Calu3 (cell line): ENCODE results near the gene CRYGD. TPM values are rescaled to one million over a fixed set of nuclear protein-coding genes. Genes with fewer than 3 reads are reported as not detected.

ENCODE experiments used
- BruUV-seq: library from RNA; stranded (reverse); fragments of 400-500 nt; replicated peaks from 2 replicates; lab custom pipeline; 2021; lab: Mats Ljungman, UMichigan
- CTCF ChIA-PET: fragments of 300-600 bp; sonication (Branson Sonifier 250); formaldehyde crosslinking; loops from one replicate; lab custom pipeline; 2022; ENCODE audit warnings: antibody characterized with exemption; lab: Charles Lee
- DNase-seq: peaks from one replicate; pipeline ENCODE4 v3.0.0; 2022
- H3K27ac Mint-ChIP-seq: one replicate; pipeline ENCODE4 v1.8.0; 2022; ENCODE audit warnings: mixed read lengths; ENCODE audit not compliant: unreplicated experiment
- H3K27me3 Mint-ChIP-seq: one replicate; pipeline ENCODE4 v1.8.0; 2022; ENCODE audit warnings: mixed read lengths; ENCODE audit not compliant: unreplicated experiment
- H3K36me3 Mint-ChIP-seq: one replicate; pipeline ENCODE4 v1.8.0; 2022; ENCODE audit warnings: mild to moderate bottlenecking, moderate library complexity, mixed read lengths; ENCODE audit not compliant: insufficient read depth, unreplicated experiment
- H3K4me1 Mint-ChIP-seq: one replicate; pipeline ENCODE4 v1.8.0; 2022; ENCODE audit warnings: mild to moderate bottlenecking, low read depth, mixed read lengths; ENCODE audit not compliant: unreplicated experiment
- H3K4me3 Mint-ChIP-seq: one replicate; pipeline ENCODE4 v1.8.0; 2022; ENCODE audit warnings: mild to moderate bottlenecking, low read depth, moderate library complexity, mixed read lengths; ENCODE audit not compliant: unreplicated experiment
- H3K9me3 Mint-ChIP-seq: one replicate; pipeline ENCODE4 v1.8.0; 2022; ENCODE audit warnings: low read depth, mixed read lengths; ENCODE audit not compliant: unreplicated experiment
- CTCF ChIP-seq: fragments of 200-600 bp; IDR thresholded peaks from one replicate; pipeline ENCODE4 v1.8.0; 2022; ENCODE audit warnings: antibody characterized with exemption; ENCODE audit not compliant: unreplicated experiment
- intact Hi-C: fragments of 100-400 bp; cut with micrococcal nuclease; formaldehyde crosslinking; loops from one replicate; pipeline ENCODE4 v1.10.0; 2022; ENCODE audit not compliant: unreplicated experiment
- total RNA-seq: library from RNA; stranded (reverse); gene quantifications from 2 replicates; pipeline ENCODE4 v1.2.3, GENCODE V29; 2022

Gene CRYGD
- total RNA-seq, 1 experiment from 2014 or later, result not detected

- no peaks in the 10 kb centered on the region for H3K9me3 Mint-ChIP-seq
- H3K27ac Mint-ChIP-seq, result no peak overlapping the region
- no peaks in the 10 kb centered on the region for H3K27me3 Mint-ChIP-seq
- peaks cover 11% of the 10 kb centered on the region for H3K4me1 Mint-ChIP-seq
- no peak for TF ChIP-seq CTCF
- intact Hi-C loops, result no loop called here
- BruUV-seq, result no TSS peak
- CTCF ChIA-PET, result no interaction called here
- no peak for DNase-seq
- H3K36me3 Mint-ChIP-seq, result no peaks in the 10 kb centered on the region
- no peak overlapping the region for H3K4me3 Mint-ChIP-seq
These were observed 3.8 kb upstream of the CRYGD start for GRCh38 chr2:208128136-208128535.

- H3K4me3 Mint-ChIP-seq, result no peak overlapping the region
- H3K27ac Mint-ChIP-seq, result no peak overlapping the region
- H3K36me3 Mint-ChIP-seq, result no peaks in the 10 kb centered on the region
- H3K9me3 Mint-ChIP-seq, result no peaks in the 10 kb centered on the region
- no peak for DNase-seq
- CTCF ChIA-PET, result no interaction called here
- H3K27me3 Mint-ChIP-seq, result no peaks in the 10 kb centered on the region
- TF ChIP-seq CTCF, result no peak
- H3K4me1 Mint-ChIP-seq, result peaks cover 11% of the 10 kb centered on the region
- intact Hi-C loops, result no loop called here
- no TSS peak for BruUV-seq
These were observed 2.8 kb upstream of the CRYGD start for GRCh38 chr2:208127090-208127489.

- H3K4me1 Mint-ChIP-seq, result peaks cover 5% of the 10 kb centered on the region
- no peak overlapping the region for H3K4me3 Mint-ChIP-seq
- H3K27ac Mint-ChIP-seq, result no peak overlapping the region
- intact Hi-C loops, result no loop called here
- no peaks in the 10 kb centered on the region for H3K27me3 Mint-ChIP-seq
- no peak for DNase-seq
- no TSS peak for BruUV-seq
- CTCF ChIA-PET, result interaction anchor here (0.7 kb wide), 2 partner anchors 1166 to 1330 kb away, joined by 3 read pairs; no protein-coding TSS in a partner anchor
- no peaks in the 10 kb centered on the region for H3K9me3 Mint-ChIP-seq
- no peaks in the 10 kb centered on the region for H3K36me3 Mint-ChIP-seq
- no peak for TF ChIP-seq CTCF
These were observed 927 bp upstream of the CRYGD start for GRCh38 chr2:208125251-208125650.

DNA sequence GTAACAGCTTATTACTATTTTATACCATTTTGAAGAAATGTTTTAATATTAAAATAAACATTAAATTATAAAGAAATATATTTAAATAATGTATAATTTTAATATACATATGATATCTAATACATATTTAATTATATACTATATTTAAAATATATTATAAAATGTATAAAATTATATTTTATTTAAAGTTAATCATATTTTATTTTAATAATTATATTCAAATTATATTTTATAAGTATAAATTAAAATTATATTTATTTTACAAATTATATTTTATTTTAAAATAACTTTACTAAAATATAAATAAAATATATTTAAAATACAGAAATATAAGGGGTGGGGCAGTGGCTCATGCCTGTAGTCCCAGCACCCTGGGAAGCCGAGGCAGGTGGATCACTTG is 2.1 kb downstream of the CRYGD start:
- no peak for TF ChIP-seq CTCF
- Mint-ChIP-seq H3K27ac (no peak overlapping the region), H3K4me3 (no peak overlapping the region), H3K4me1 (no peaks in the 10 kb centered on the region), H3K36me3 (no peaks in the 10 kb centered on the region), H3K27me3 (no peaks in the 10 kb centered on the region), H3K9me3 (no peaks in the 10 kb centered on the region)
- BruUV-seq, result no TSS peak
- intact Hi-C loops, result no loop called here
- CTCF ChIA-PET, result interaction anchor here (0.6 kb wide), 1 partner anchor 51 kb away, joined by 5 read pairs; no protein-coding TSS in a partner anchor
- DNase-seq, result no peak
